SK-N-SH (cell line): ENCODE results near the gene PRPF18.

ENCODE experiments used
- CTCF ChIP-seq: fragments of 200-600 bp; sonication (generic); IDR thresholded peaks from 2 replicates; pipeline ENCODE4 v1.6.1; 2017; ENCODE audit warnings: antibody characterized with exemption, mild to moderate bottlenecking, moderate library complexity
- EP300 ChIP-seq, 2 experiments: IDR thresholded peaks; 2 replicates each; pipeline versions ENCODE4 v1.4.0 to v1.6.1; 2012; ENCODE audit warnings: borderline replicate concordance in 1 of 2, low read depth in 1 of 2, low read length in 1 of 2

DNA sequence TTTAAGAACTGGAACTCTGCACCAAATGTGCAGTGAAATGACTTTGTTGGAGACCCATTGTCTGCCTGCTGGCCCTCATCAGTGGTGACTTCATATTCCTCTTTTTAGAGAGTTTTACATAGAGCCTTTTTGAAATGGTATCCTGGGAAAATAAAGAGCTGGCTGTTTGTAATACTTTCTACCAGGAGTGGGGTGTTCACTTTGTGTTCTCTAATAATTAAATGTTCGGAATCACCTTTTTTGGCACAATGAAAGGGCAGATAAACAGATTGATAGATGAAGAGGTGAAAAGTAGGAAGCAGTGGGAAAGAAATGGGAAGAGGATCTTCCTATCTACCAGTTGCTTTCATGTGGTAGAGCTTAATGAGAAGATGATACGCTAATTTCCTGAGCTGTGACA is 55.5 kb downstream of the PRPF18 start:
- TF ChIP-seq CTCF (no peak), EP300 (IDR thresholded peaks at IDR 0.05; ENCODE audit: borderline replicate concordance in 1 of 2, low read depth in 1 of 2, low read length in 1 of 2) (no peak)
